AG10803 (cell line): ENCODE data around the gene FAM110D.

Source experiments
- DNase-seq: peaks from one replicate; pipeline ENCODE4 v3.0.0; 2010; ENCODE audit warnings: low read depth
- H3K4me3 ChIP-seq: 2 replicates; pipeline ENCODE4 v1.5.1; 2011; ENCODE audit warnings: mild to moderate bottlenecking, low read length, control low read depth
- CTCF ChIP-seq: conservative IDR thresholded peaks from 2 replicates; pipeline ENCODE4 v1.5.1; 2011; ENCODE audit warnings: mild to moderate bottlenecking, low read length, control low read depth, inconsistent platforms

Gene FAM110D

GRCh38 chr1:26181586-26182382 lies 22.9 kb downstream of the FAM110D start:
- TF ChIP-seq CTCF = no peak
- H3K4me3 ChIP-seq = no peak overlapping the region
- DNase-seq = no peak

GRCh38 chr1:26182383-26182696 lies 23.5 kb downstream of the FAM110D start:
- no peak overlapping the region for H3K4me3 ChIP-seq
- TF ChIP-seq CTCF = no peak
- no peak for DNase-seq

- no peak for TF ChIP-seq CTCF
- H3K4me3 ChIP-seq = no peak overlapping the region
- DNase-seq = no peak
Observed at GRCh38 chr1:26184086-26184485, 25.2 kb downstream of the FAM110D start.

- DNase-seq = no peak
- no peak for TF ChIP-seq CTCF
- H3K4me3 ChIP-seq = no peak overlapping the region
Observed at GRCh38 chr1:26184883-26185282, 26.0 kb downstream of the FAM110D start.

- TF ChIP-seq CTCF = no peak
- no peak for DNase-seq
- no peak overlapping the region for H3K4me3 ChIP-seq
Observed at GRCh38 chr1:26187882-26188281, 29.0 kb downstream of the FAM110D start.

- TF ChIP-seq CTCF = no peak
- DNase-seq = no peak
- no peak overlapping the region for H3K4me3 ChIP-seq
Observed at GRCh38 chr1:26188477-26188876, 29.6 kb downstream of the FAM110D start.

- no peak for TF ChIP-seq CTCF
- DNase-seq = no peak
- H3K4me3 ChIP-seq = no peak overlapping the region
Observed at GRCh38 chr1:26189331-26189730, 30.5 kb downstream of the FAM110D start.
